ENCODE data around the gene RCC1. TPM values are rescaled to one million over a fixed set of nuclear protein-coding genes. Genes with fewer than 3 reads are reported as not detected.
A peak's percentile ranks its signal among the peaks of the same experiment; 100 is the strongest.
"Not testable (repeated sequence)": the region's sequence is repeated elsewhere in the genome, so short reads cannot be mapped to it uniquely, and the experiment has no call there.

Gene RCC1
- total RNA-seq, 4 donors from 2014 or later, result 19.8 to 36.8 (median 25.3) TPM

GRCh38 chr1:28512058-28512611 is 6.3 kb downstream of the RCC1 start:
- H3K4me1 ChIP-seq, result peaks cover 39% of the 10 kb centered on the region
- WGBS, result 88% methylated on average over 7 of the region's 7 CpGs
- H3K36me3 ChIP-seq, result peaks cover 69% of the 10 kb centered on the region
- H3K27ac ChIP-seq, result no peak overlapping the region
- no peaks in the 10 kb centered on the region for H3K27me3 ChIP-seq
- H3K4me3 ChIP-seq, result no peak overlapping the region
- DNase-seq (ENCODE audit: low spot score in 2 of 2), result no peak
- TF ChIP-seq CTCF (IDR thresholded peaks at IDR 0.05), result no peak
- TF ChIP-seq POLR2A (IDR thresholded peaks at IDR 0.05), result no peak
- no peak for TF ChIP-seq EP300 (IDR thresholded peaks at IDR 0.05)
- TF ChIP-seq POLR2AphosphoS5 (IDR thresholded peaks at IDR 0.05), result no peak
- H3K9me3 ChIP-seq, result no peaks in the 10 kb centered on the region

- Histone ChIP-seq H3K36me3 (peaks cover 58% of the 10 kb centered on the region), H3K4me1 (peaks cover 34% of the 10 kb centered on the region)
- not testable (repeated sequence) for H3K9me3 ChIP-seq; H3K27ac ChIP-seq; DNase-seq (ENCODE audit: low spot score in 2 of 2); H3K4me3 ChIP-seq; H3K27me3 ChIP-seq
- 88% methylated on average over 13 of the region's 13 CpGs for WGBS
Measured at GRCh38 chr1:28514445-28514933, 8.6 kb downstream of the RCC1 start.

- Histone ChIP-seq H3K36me3 (peaks cover 37% of the 10 kb centered on the region), H3K4me1 (peaks cover 19% of the 10 kb centered on the region), H3K27me3 (no peaks in the 10 kb centered on the region), H3K4me3 (no peak overlapping the region), H3K27ac (no peak overlapping the region), H3K9me3 (no peaks in the 10 kb centered on the region)
- DNase-seq (ENCODE audit: low spot score in 2 of 2), result no peak
- no peak for TF ChIP-seq POLR2AphosphoS5 (IDR thresholded peaks at IDR 0.05)
- TF ChIP-seq CTCF (IDR thresholded peaks at IDR 0.05), result no peak
- TF ChIP-seq POLR2A (IDR thresholded peaks at IDR 0.05), result no peak
- TF ChIP-seq EP300 (IDR thresholded peaks at IDR 0.05), result no peak
- WGBS, result 92% methylated on average over 1 of the region's 1 CpG
Measured at GRCh38 chr1:28516518-28516956, 10.7 kb downstream of the RCC1 start.

GRCh38 chr1:28517649-28517999 is 11.8 kb downstream of the RCC1 start:
- 7% methylated on average over 7 of the region's 7 CpGs for WGBS
- H3K27ac ChIP-seq, result peak overlapping the region; percentile 87
- H3K4me1 ChIP-seq, result peaks cover 19% of the 10 kb centered on the region
- peaks cover 26% of the 10 kb centered on the region for H3K36me3 ChIP-seq
- DNase-seq (ENCODE audit: low spot score in 2 of 2), result no peak
- no peaks in the 10 kb centered on the region for H3K9me3 ChIP-seq
- peak overlapping the region; percentile 64 for H3K4me3 ChIP-seq
- H3K27me3 ChIP-seq, result no peaks in the 10 kb centered on the region
- TF ChIP-seq EP300 (IDR thresholded peaks at IDR 0.05) (no peak), CTCF (IDR thresholded peaks at IDR 0.05) (no peak), POLR2A (IDR thresholded peaks at IDR 0.05) (no peak), POLR2AphosphoS5 (IDR thresholded peaks at IDR 0.05) (no peak)

- peak; percentile 93 to 94 for DNase-seq (ENCODE audit: low spot score in 2 of 2)
- Histone ChIP-seq H3K27ac (peak overlapping the region; percentile 87), H3K4me3 (peak overlapping the region; percentile 64), H3K9me3 (no peaks in the 10 kb centered on the region), H3K4me1 (peaks cover 19% of the 10 kb centered on the region), H3K36me3 (peaks cover 21% of the 10 kb centered on the region), H3K27me3 (no peaks in the 10 kb centered on the region)
- 0% methylated on average over 7 of the region's 92 CpGs for WGBS
- TF ChIP-seq EP300 (IDR thresholded peaks at IDR 0.05), result no peak
- no peak for TF ChIP-seq POLR2A (IDR thresholded peaks at IDR 0.05)
- peak in 1 of 3 donors; percentile 34 for TF ChIP-seq POLR2AphosphoS5 (IDR thresholded peaks at IDR 0.05)
- TF ChIP-seq CTCF (IDR thresholded peaks at IDR 0.05), result peak; percentile 94 to 97
Measured at GRCh38 chr1:28518000-28518744, 12.3 kb downstream of the RCC1 start.

Measured in suprapubic skin (tissue), 4 donors.